Endodermal cell (in vitro differentiated cells): ENCODE data around the gene CLIP4. TPM values are rescaled to one million over a fixed set of nuclear protein-coding genes. Genes with fewer than 3 reads are reported as not detected.

ENCODE experiments used
- DNase-seq: peaks from one replicate; pipeline ENCODE4 v3.0.0-alpha.2; 2017
- H3K27ac ChIP-seq: 2 replicates; pipeline ENCODE4 v1.5.1; 2013; ENCODE audit warnings: mild to moderate bottlenecking, low read depth, low read length, moderate library complexity
- H3K27me3 ChIP-seq: 2 replicates; pipeline ENCODE4 v1.6.1; 2013; ENCODE audit warnings: mild to moderate bottlenecking, low read length, moderate library complexity; ENCODE audit not compliant: insufficient read depth, control insufficient read depth, poor library complexity, severe bottlenecking
- H3K36me3 ChIP-seq: 2 replicates; pipeline ENCODE4 v1.7.0; 2013; ENCODE audit warnings: mild to moderate bottlenecking, low read length, moderate library complexity; ENCODE audit not compliant: control insufficient read depth, insufficient read depth
- H3K4me1 ChIP-seq: one replicate; pipeline ENCODE4 v1.7.0; 2013; ENCODE audit warnings: low read length; ENCODE audit not compliant: control insufficient read depth, insufficient read depth
- H3K4me3 ChIP-seq: 2 replicates; pipeline ENCODE4 v1.5.1; 2013; ENCODE audit warnings: mild to moderate bottlenecking, low read length, moderate library complexity
- H3K9ac ChIP-seq: 2 replicates; pipeline ENCODE4 v1.6.1; 2013; ENCODE audit warnings: mild to moderate bottlenecking, low read length, moderate library complexity; ENCODE audit not compliant: poor library complexity, severe bottlenecking; ENCODE audit errors: extremely low read depth
- H3K9me3 ChIP-seq: 2 replicates; pipeline ENCODE4 v1.6.1; 2013; ENCODE audit warnings: mild to moderate bottlenecking, low read length, moderate library complexity; ENCODE audit not compliant: control insufficient read depth
- H3K27ac Mint-ChIP-seq: 2 replicates; pipeline ENCODE4 v1.8.0; 2020; ENCODE audit warnings: mixed read lengths
- H3K27me3 Mint-ChIP-seq: 2 replicates; pipeline ENCODE4 v1.8.0; 2021; ENCODE audit warnings: mild to moderate bottlenecking, mixed read lengths; ENCODE audit not compliant: insufficient read depth
- H3K36me3 Mint-ChIP-seq: 2 replicates; pipeline ENCODE4 v1.8.0; 2020; ENCODE audit warnings: low read depth, mixed read lengths
- H3K4me1 Mint-ChIP-seq: 2 replicates; pipeline ENCODE4 v1.8.0; 2020; ENCODE audit warnings: mixed read lengths
- H3K4me3 Mint-ChIP-seq: 2 replicates; pipeline ENCODE4 v1.8.0; 2020; ENCODE audit warnings: mild to moderate bottlenecking, moderate library complexity, mixed read lengths
- H3K9me3 Mint-ChIP-seq: 2 replicates; pipeline ENCODE4 v1.8.0; 2020; ENCODE audit warnings: mild to moderate bottlenecking, mixed read lengths
- CTCF ChIP-seq: fragments of 200-600 bp; sonication (generic); conservative IDR thresholded peaks from 2 replicates; pipeline ENCODE4 v1.5.0; 2021; ENCODE audit warnings: antibody characterized with exemption, mild to moderate bottlenecking
- WGBS, 2 experiments: methylation state at CpG; one replicate each; pipeline versions ENCODE4 v1.1.5 to v1.1.7; 2013; ENCODE audit warnings: missing lambda C conversion rate in 2 of 2, mixed read lengths in 1 of 2; ENCODE audit not compliant: insufficient coverage in 1 of 2, insufficient read length in 1 of 2; 5-methylcytosine and 5-hydroxymethylcytosine counted together
- total RNA-seq, 2 donors: library from RNA; stranded (reverse); fragmentation: NEBNext Ultra II Directional in 1 of 2; extraction: Animal tissue kit (Norgen Biotek cat#: 25700) in 1 of 2; gene quantifications; 2 replicates in 1 of 2; 3 replicates in 1 of 2; pipeline ENCODE4 v1.2.1, GENCODE V29; 2021

CLIP4 gene
- total RNA-seq, 2 donors from 2014 or later, result 8.0 to 10.9 TPM

GRCh38 chr2:29196792-29197788 lies 81.9 kb downstream of the CLIP4 start:
- peak; percentile 94 for DNase-seq
- peak; percentile 96 for TF ChIP-seq CTCF
- Histone ChIP-seq H3K4me1 (no peaks in the 10 kb centered on the region), H3K36me3 (no peaks in the 10 kb centered on the region), H3K4me3 (no peak overlapping the region), H3K9me3 (no peaks in the 10 kb centered on the region), H3K27ac (no peak overlapping the region), H3K27me3 (no peaks in the 10 kb centered on the region), H3K9ac (no peak overlapping the region)
- Mint-ChIP-seq H3K4me1 (peaks cover 9% of the 10 kb centered on the region), H3K4me3 (no peak overlapping the region), H3K36me3 (no peaks in the 10 kb centered on the region), H3K27ac (no peak overlapping the region), H3K9me3 (no peaks in the 10 kb centered on the region), H3K27me3 (peaks cover 6% of the 10 kb centered on the region)
- 36 to 57% methylated on average over 10 to 14 of the region's 14 CpGs for WGBS, 2 experiments

DNA sequence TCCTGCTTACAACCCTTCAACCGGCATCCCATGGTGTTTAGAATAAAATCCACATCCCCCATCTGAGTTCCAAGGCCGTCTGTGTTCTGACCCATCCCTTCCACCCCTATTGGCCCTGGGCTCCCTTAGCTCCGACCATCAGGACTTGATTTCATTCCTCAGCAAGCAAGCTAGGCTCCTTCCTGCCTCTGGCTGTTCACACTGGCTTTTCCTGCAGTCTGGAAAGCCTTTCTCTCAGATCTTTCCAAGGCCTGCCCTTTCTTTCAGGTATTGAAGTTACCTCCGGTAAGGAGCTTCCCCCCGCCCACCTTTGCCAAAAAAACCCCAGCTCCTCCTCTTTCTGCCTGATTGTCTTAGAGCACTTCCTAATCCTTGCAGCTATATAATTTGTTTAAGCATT lies 86.8 kb downstream of the CLIP4 start:
- Mint-ChIP-seq H3K27me3 (peaks cover 25% of the 10 kb centered on the region), H3K4me1 (peaks cover 27% of the 10 kb centered on the region), H3K4me3 (peak overlapping the region; percentile 12), H3K27ac (peak overlapping the region; percentile 84), H3K36me3 (no peaks in the 10 kb centered on the region), H3K9me3 (no peaks in the 10 kb centered on the region)
- Histone ChIP-seq H3K4me1 (no peaks in the 10 kb centered on the region), H3K36me3 (no peaks in the 10 kb centered on the region), H3K4me3 (peak overlapping the region; percentile 23), H3K9ac (no peak overlapping the region), H3K27ac (no peak overlapping the region), H3K9me3 (no peaks in the 10 kb centered on the region), H3K27me3 (no peaks in the 10 kb centered on the region)
- TF ChIP-seq CTCF, result no peak
- 17 to 29% methylated on average over 1 to 5 of the region's 5 CpGs for WGBS, 2 experiments
- DNase-seq, result peak; percentile 85

GRCh38 chr2:29202819-29203495 lies 87.7 kb downstream of the CLIP4 start:
- H3K9ac ChIP-seq, result no peak overlapping the region
- H3K4me3 Mint-ChIP-seq, result no peak overlapping the region
- 55 to 71% methylated on average over 1 to 5 of the region's 5 CpGs for WGBS, 2 experiments
- DNase-seq, result peak; percentile 71
- H3K27ac ChIP-seq, result no peak overlapping the region
- H3K27ac Mint-ChIP-seq, result peak overlapping the region; percentile 10
- H3K4me3 ChIP-seq, result peak overlapping the region; percentile 23
- peaks cover 26% of the 10 kb centered on the region for H3K4me1 Mint-ChIP-seq
- H3K4me1 ChIP-seq, result no peaks in the 10 kb centered on the region
- TF ChIP-seq CTCF, result no peak
- no peaks in the 10 kb centered on the region for H3K27me3 ChIP-seq
- H3K27me3 Mint-ChIP-seq, result peaks cover 29% of the 10 kb centered on the region
- H3K9me3 ChIP-seq, result no peaks in the 10 kb centered on the region
- H3K36me3 ChIP-seq, result no peaks in the 10 kb centered on the region
- no peaks in the 10 kb centered on the region for H3K36me3 Mint-ChIP-seq
- no peaks in the 10 kb centered on the region for H3K9me3 Mint-ChIP-seq
